ENCODE results near the gene MPP2. TPM values are rescaled to one million over a fixed set of nuclear protein-coding genes. Genes with fewer than 3 reads are reported as not detected.
"Not testable (repeated sequence)": the region's sequence is repeated elsewhere in the genome, so short reads cannot be mapped to it uniquely, and the experiment has no call there.

The MPP2 gene
- total and polyA plus RNA-seq, 9 of the 15 experiments (the other 6 are each of a cell fraction or from before 2014, with no cell fraction given) = 0.04 to 1.0 (median 0.24) TPM

DNA sequence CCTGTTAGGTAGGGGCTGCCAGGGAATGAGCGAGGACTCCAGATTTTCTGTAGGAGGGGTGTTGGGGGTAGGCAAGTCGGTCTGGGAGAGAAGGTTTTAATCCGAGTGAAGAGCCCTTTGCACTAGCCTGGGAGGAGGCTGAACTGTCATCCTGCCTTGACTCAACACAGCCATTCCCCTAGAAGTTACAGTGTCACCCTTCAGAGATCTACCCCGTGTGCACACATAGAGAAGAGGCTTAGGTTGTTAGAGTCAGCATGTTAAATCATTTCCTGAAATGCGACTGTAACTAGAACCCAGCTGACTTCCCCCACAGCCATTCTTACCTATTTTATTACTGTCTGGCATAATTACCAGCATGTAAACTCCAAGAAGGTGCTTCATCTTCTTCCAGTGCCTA lies 20.6 kb upstream of the MPP2 start:
- POLR2A ChIA-PET; DNase-seq (ENCODE audit: extremely low read depth in 1 of 4, low spot score in 3 of 4); H3K9ac ChIP-seq (ENCODE audit: insufficient read depth in 1 of 2, low read depth in 2 of 2, low read length in 2 of 2); BruUV-seq (replicated peaks); H3K36me3 ChIP-seq (ENCODE audit: control insufficient read depth, insufficient read depth, low read length); H3K9me1 ChIP-seq (ENCODE audit: control insufficient read depth, insufficient read depth, low read length); FAIRE-seq; H3K79me2 ChIP-seq (ENCODE audit: control insufficient read depth, insufficient read depth, low read length); ATAC-seq; H3K27ac ChIP-seq (ENCODE audit: extremely low read depth, low read depth, low read length); H3K4me3 ChIP-seq; H3K4me1 ChIP-seq (replicated peaks in 1 of 2; ENCODE audit: control insufficient read depth in 2 of 2, insufficient read depth in 2 of 2, low read length in 2 of 2); intact Hi-C loops (cut with micrococcal nuclease); H4K20me1 ChIP-seq (replicated peaks; ENCODE audit: control insufficient read depth, insufficient read depth, low read length); H2AFZ ChIP-seq (ENCODE audit: low read depth, low read length); CTCF ChIA-PET (ENCODE audit: low intra/inter-chr PET ratio); H3K9me3 ChIP-seq (replicated peaks; ENCODE audit: control insufficient read depth, insufficient read depth, low read depth, low read length); H3K4me2 ChIP-seq (ENCODE audit: insufficient read depth, low read length): not testable (repeated sequence)
- peaks cover 27 to 47% of the 10 kb centered on the region in 2 experiments for H3K27me3 ChIP-seq (ENCODE audit: control insufficient read depth in 2 of 2, insufficient read depth in 2 of 2, low read length in 2 of 2)
- in situ Hi-C loops (cut with MboI) = loop anchor here (25.0 kb wide), 1 partner anchor 409 kb away; the partner anchor contains the start of gene GRN
- WGBS (ENCODE audit: insufficient coverage, low coverage, missing lambda C conversion rate) = 9% methylated on average over 4 of the region's 5 CpGs

DNA sequence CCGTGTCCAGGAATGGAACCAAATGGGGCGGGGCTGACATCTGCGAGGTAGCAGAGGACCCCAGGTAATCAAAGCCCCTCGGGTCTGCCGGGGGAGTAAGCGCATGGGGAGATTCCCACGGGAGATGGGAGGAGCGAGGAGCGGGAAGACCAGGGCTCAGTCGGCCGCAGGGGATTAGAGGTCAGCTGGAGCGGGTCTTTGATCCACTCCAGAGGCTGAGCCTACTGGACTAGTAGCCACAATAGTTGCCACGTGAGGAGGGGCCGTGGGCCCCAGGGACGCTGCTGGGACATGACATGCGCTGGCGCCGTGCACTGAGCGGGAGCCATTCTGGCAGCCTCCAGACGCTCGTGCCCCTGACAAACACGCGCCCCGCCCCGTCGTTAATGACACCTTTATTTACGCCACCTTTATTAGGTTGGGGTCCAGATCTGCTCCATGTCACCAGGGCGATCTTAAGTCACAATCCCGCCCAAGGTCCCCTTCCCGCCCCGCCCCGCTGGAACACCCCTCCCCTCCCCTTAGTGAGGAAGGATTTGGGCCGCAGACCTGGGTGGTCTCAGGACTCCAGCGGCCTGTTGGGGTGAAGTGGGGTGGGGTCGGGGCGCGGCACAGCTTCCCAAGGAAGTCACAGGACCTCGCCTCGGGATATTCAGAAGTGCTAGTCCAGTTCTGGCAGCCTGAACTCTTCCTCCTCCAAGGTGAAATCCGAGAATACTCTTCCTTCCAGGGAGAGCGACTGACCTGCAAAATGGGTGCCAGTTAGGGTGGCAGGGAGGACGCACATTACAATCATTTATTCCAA lies 19.9 kb upstream of the MPP2 start:
- DNase-seq (ENCODE audit: extremely low read depth in 1 of 4, low spot score in 3 of 4) = peak in 1 of 4 experiments; percentile 30
- BruUV-seq (replicated peaks) = no TSS peak
- in situ Hi-C loops (cut with MboI) = loop anchor here (25.0 kb wide), 1 partner anchor 410 kb away; the partner anchor contains the start of gene GRN
- intact Hi-C loops (cut with micrococcal nuclease) = no loop called here
- Histone ChIP-seq H3K4me2 (ENCODE audit: insufficient read depth, low read length) (no peak overlapping the region), H3K4me3 (no peak overlapping the region), H3K27me3 (ENCODE audit: control insufficient read depth in 2 of 2, insufficient read depth in 2 of 2, low read length in 2 of 2) (peaks cover 27 to 43% of the 10 kb centered on the region in 2 experiments), H3K9me3 (replicated peaks; ENCODE audit: control insufficient read depth, insufficient read depth, low read depth, low read length) (no peaks in the 10 kb centered on the region), H3K9ac (ENCODE audit: insufficient read depth in 1 of 2, low read depth in 2 of 2, low read length in 2 of 2) (peak overlapping the region in 1 of 2 experiments; percentile 43; a peak in 2 of 4 replicates), H3K4me1 (replicated peaks in 1 of 2; ENCODE audit: control insufficient read depth in 2 of 2, insufficient read depth in 2 of 2, low read length in 2 of 2) (peaks cover 0 to 5% of the 10 kb centered on the region in 2 experiments; a peak in 3 of 5 replicates), H3K36me3 (ENCODE audit: control insufficient read depth, insufficient read depth, low read length) (no peaks in the 10 kb centered on the region), H3K79me2 (ENCODE audit: control insufficient read depth, insufficient read depth, low read length) (no peaks in the 10 kb centered on the region), H4K20me1 (replicated peaks; ENCODE audit: control insufficient read depth, insufficient read depth, low read length) (no peaks in the 10 kb centered on the region), H3K9me1 (ENCODE audit: control insufficient read depth, insufficient read depth, low read length) (no peaks in the 10 kb centered on the region), H3K27ac (ENCODE audit: extremely low read depth, low read depth, low read length) (no peak overlapping the region), H2AFZ (ENCODE audit: low read depth, low read length) (no peak overlapping the region)
- no peak for TF ChIP-seq COPS2 (conservative IDR thresholded peaks at IDR 0.05)
- TF ChIP-seq, protein P1, sequence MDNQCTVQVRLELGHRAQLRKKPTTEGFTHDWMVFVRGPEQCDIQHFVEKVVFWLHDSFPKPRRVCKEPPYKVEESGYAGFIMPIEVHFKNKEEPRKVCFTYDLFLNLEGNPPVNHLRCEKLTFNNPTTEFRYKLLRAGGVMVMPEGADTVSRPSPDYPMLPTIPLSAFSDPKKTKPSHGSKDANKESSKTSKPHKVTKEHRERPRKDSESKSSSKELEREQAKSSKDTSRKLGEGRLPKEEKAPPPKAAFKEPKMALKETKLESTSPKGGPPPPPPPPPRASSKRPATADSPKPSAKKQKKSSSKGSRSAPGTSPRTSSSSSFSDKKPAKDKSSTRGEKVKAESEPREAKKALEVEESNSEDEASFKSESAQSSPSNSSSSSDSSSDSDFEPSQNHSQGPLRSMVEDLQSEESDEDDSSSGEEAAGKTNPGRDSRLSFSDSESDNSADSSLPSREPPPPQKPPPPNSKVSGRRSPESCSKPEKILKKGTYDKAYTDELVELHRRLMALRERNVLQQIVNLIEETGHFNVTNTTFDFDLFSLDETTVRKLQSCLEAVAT (IDR thresholded peaks at IDR 0.05) = no peak
- TF ChIP-seq ZNF75A (CRISPR knock-in tag; IDR thresholded peaks at IDR 0.05) = no peak
- no peak for TF ChIP-seq HDAC8 (tag; IDR thresholded peaks at IDR 0.05)
- TF ChIP-seq, protein P2, sequence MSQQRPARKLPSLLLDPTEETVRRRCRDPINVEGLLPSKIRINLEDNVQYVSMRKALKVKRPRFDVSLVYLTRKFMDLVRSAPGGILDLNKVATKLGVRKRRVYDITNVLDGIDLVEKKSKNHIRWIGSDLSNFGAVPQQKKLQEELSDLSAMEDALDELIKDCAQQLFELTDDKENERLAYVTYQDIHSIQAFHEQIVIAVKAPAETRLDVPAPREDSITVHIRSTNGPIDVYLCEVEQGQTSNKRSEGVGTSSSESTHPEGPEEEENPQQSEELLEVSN (IDR thresholded peaks at IDR 0.05; ENCODE audit: borderline replicate concordance in 1 of 2, extremely low read depth in 1 of 2, insufficient read depth in 1 of 2, insufficient read length in 1 of 2, low read depth in 1 of 2, low read length in 1 of 2, poor library complexity in 1 of 2, severe bottlenecking in 1 of 2) = peak in 1 of 2 experiments; percentile 34
- 6% methylated on average over 30 of the region's 42 CpGs for WGBS (ENCODE audit: insufficient coverage, low coverage, missing lambda C conversion rate)
- no peak for ATAC-seq
- ChIA-PET CTCF (ENCODE audit: low intra/inter-chr PET ratio) (no interaction called here), POLR2A (interaction anchor here (0.6 to 1.0 kb wide), 4 partner anchors 17 to 70 kb away, joined by 3 to 4 read pairs (median 3); no protein-coding TSS in a partner anchor)
- FAIRE-seq = no peak

All from K562 (cell line).